Measurements from ENCODE around the gene WAC. TPM values are rescaled to one million over a fixed set of nuclear protein-coding genes. Genes with fewer than 3 reads are reported as not detected.

The WAC gene
- total and polyA plus RNA-seq, 10 of the 15 experiments (the other 5 are each of a cell fraction or from before 2014, with no cell fraction given), result 26.5 to 131 (median 69.4) TPM

GRCh38 chr10:28661035-28661434 is 128.1 kb downstream of the WAC start:
- ChIA-PET POLR2A (no interaction called here), RAD21 (ENCODE audit: unreplicated experiment) (interaction anchor here (1.5 kb wide), 1 partner anchor 644 kb away, joined by 4 read pairs; no protein-coding TSS in a partner anchor), CTCF (interaction anchor here (2.7 kb wide), 1 partner anchor 331 kb away, joined by 14 read pairs; no protein-coding TSS in a partner anchor), SMC1A (ENCODE audit: uncharacterized antibody, unreplicated experiment) (interaction anchor here (0.7 to 1.3 kb wide), 3 partner anchors 12 to 29 kb away, joined by 3 read pairs; no protein-coding TSS in a partner anchor)
- BruUV-seq (replicated peaks), result no TSS peak
- intact Hi-C loops (cut with micrococcal nuclease; ENCODE audit: unreplicated experiment), result loop anchor here (5.0 kb wide), 1 partner anchor 471 kb away; no protein-coding TSS in a partner anchor
- TF ChIP-seq ATF3 (IDR thresholded peaks at IDR 0.05; ENCODE audit: borderline replicate concordance, extremely low read depth, low read depth, low read length) (no peak), USF2 (IDR thresholded peaks at IDR 0.05; ENCODE audit: borderline replicate concordance, low read depth, low read length) (no peak), PAX5 (IDR thresholded peaks at IDR 0.05; ENCODE audit: borderline replicate concordance, low read depth, low read length) (no peak), TARDBP (IDR thresholded peaks at IDR 0.05; ENCODE audit: borderline replicate concordance) (no peak), ZNF24 (IDR thresholded peaks at IDR 0.05) (no peak), MEF2A (IDR thresholded peaks at IDR 0.05; ENCODE audit: insufficient read depth, low read depth, low read length) (no peak), HDAC6 (IDR thresholded peaks at IDR 0.05; ENCODE audit: unreplicated experiment) (no peak), SREBF2 (IDR thresholded peaks at IDR 0.05; ENCODE audit: low read length) (no peak), SKIL (IDR thresholded peaks at IDR 0.05; ENCODE audit: low read depth, poor library complexity, severe bottlenecking) (no peak), ZZZ3 (IDR thresholded peaks at IDR 0.05; ENCODE audit: control insufficient read depth, insufficient read length, low read depth) (no peak), RELA (IDR thresholded peaks at IDR 0.05; ENCODE audit: borderline replicate concordance, partially characterized antibody) (no peak), ZBTB33 (IDR thresholded peaks at IDR 0.05) (no peak), POLR2A (IDR thresholded peaks at IDR 0.05; ENCODE audit: low read depth, low read length) (no peak), SUPT20H (IDR thresholded peaks at IDR 0.05; ENCODE audit: borderline replicate concordance, control insufficient read depth, low read depth, low read length) (no peak)
- Histone ChIP-seq H3K4me2 (ENCODE audit: control insufficient read depth, insufficient read depth) (no peak overlapping the region), H3K79me2 (ENCODE audit: control insufficient read depth, insufficient read depth, low read length) (no peaks in the 10 kb centered on the region), H3K4me1 (ENCODE audit: control insufficient read depth, insufficient read depth, low read length) (no peaks in the 10 kb centered on the region), H2AFZ (ENCODE audit: control insufficient read depth, low read depth, low read length) (no peak overlapping the region), H3K36me3 (ENCODE audit: control insufficient read depth in 2 of 2, insufficient read depth in 2 of 2, low read length in 1 of 2) (no peaks in the 10 kb centered on the region), H3K27ac (ENCODE audit: control insufficient read depth, insufficient read depth) (no peak overlapping the region), H3K4me3 (no peak overlapping the region), H4K20me1 (ENCODE audit: control insufficient read depth, insufficient read depth) (no peaks in the 10 kb centered on the region), H3K9me3 (replicated peaks; ENCODE audit: control insufficient read depth, insufficient read depth, low read length) (no peaks in the 10 kb centered on the region), H3K9ac (ENCODE audit: control insufficient read depth, insufficient read depth, low read length) (no peak overlapping the region), H3K27me3 (replicated peaks in 1 of 2; ENCODE audit: control insufficient read depth in 2 of 2, insufficient read depth in 2 of 2, low read length in 1 of 2) (no peaks in the 10 kb centered on the region)
- ATAC-seq, result no peak
- in situ Hi-C loops (cut with MboI), result loop anchor here (5.0 to 10.0 kb wide), 2 partner anchors 646 to 784 kb away; no protein-coding TSS in a partner anchor
- FAIRE-seq, result no peak
- DNase-seq (ENCODE audit: low read depth, low spot score), result no peak
- 3% methylated on average over 3 of the region's 3 CpGs for WGBS (ENCODE audit: insufficient coverage, insufficient replicate concordance, low lambda C conversion rate, missing lambda C conversion rate)
